ENCODE data around the gene GMDS.

The GMDS gene

DNA sequence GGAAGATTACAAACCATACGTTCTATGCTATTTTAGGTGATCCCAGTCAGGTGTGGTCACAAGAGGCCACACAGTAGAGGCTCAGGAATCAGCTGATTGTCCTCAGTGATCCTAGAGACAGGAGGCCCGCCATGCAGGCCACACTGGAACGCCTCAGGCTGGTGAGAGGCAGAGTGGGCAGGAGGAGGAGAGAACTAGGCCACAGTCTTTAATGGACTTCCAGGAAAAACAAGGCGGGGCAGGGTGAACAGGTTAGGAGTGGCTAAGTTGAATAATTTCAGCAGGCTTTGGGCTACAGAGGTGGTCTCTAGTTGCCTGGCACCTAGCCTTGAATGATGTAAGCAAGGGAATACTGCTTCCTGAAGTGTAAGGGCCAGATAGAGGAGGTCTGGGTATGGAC lies 101.2 kb downstream of the GMDS start:
- Histone ChIP-seq H3K27me3 (ENCODE audit: insufficient read depth, low read length, poor library complexity) (no peaks in the 10 kb centered on the region), H3K4me2 (ENCODE audit: insufficient read depth, low read length) (no peak overlapping the region), H3K36me3 (ENCODE audit: insufficient read depth, low read length) (no peaks in the 10 kb centered on the region), H2AFZ (ENCODE audit: low read depth, low read length) (no peak overlapping the region), H3K4me3 (ENCODE audit: low read depth in 1 of 2, low read length in 2 of 2) (no peak overlapping the region), H3K4me1 (ENCODE audit: insufficient read depth, low read length) (no peaks in the 10 kb centered on the region), H4K20me1 (ENCODE audit: insufficient read depth, low read length) (peaks cover 36% of the 10 kb centered on the region; the same call in 1 of the 2 replicates), H3K27ac (ENCODE audit: low read length) (no peak overlapping the region), H3K9ac (ENCODE audit: low read depth, low read length) (no peak overlapping the region), H3K9me3 (ENCODE audit: insufficient read depth, low read length, severe bottlenecking) (no peaks in the 10 kb centered on the region), H3K79me2 (ENCODE audit: insufficient read depth, low read length) (no peaks in the 10 kb centered on the region; the same call in 1 of the 2 replicates)
- DNase-seq (no peak), ATAC-seq (ENCODE audit: insufficient read depth, low read depth) (no peak)
- no peak for TF ChIP-seq EZH2 (IDR thresholded peaks at IDR 0.05; ENCODE audit: borderline replicate concordance, low read depth, low read length, severe bottlenecking)
- TF ChIP-seq, protein P1, sequence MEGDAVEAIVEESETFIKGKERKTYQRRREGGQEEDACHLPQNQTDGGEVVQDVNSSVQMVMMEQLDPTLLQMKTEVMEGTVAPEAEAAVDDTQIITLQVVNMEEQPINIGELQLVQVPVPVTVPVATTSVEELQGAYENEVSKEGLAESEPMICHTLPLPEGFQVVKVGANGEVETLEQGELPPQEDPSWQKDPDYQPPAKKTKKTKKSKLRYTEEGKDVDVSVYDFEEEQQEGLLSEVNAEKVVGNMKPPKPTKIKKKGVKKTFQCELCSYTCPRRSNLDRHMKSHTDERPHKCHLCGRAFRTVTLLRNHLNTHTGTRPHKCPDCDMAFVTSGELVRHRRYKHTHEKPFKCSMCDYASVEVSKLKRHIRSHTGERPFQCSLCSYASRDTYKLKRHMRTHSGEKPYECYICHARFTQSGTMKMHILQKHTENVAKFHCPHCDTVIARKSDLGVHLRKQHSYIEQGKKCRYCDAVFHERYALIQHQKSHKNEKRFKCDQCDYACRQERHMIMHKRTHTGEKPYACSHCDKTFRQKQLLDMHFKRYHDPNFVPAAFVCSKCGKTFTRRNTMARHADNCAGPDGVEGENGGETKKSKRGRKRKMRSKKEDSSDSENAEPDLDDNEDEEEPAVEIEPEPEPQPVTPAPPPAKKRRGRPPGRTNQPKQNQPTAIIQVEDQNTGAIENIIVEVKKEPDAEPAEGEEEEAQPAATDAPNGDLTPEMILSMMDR (IDR thresholded peaks at IDR 0.05; ENCODE audit: borderline replicate concordance, extremely low read depth, low read length, poor library complexity, severe bottlenecking) = no peak

- no peaks in the 10 kb centered on the region for H3K9me3 ChIP-seq (ENCODE audit: insufficient read depth, low read length, severe bottlenecking)
- H3K27me3 ChIP-seq (ENCODE audit: insufficient read depth, low read length, poor library complexity) = no peaks in the 10 kb centered on the region
- H2AFZ ChIP-seq (ENCODE audit: low read depth, low read length) = no peak overlapping the region
- DNase-seq (no peak), ATAC-seq (ENCODE audit: insufficient read depth, low read depth) (no peak)
- no peaks in the 10 kb centered on the region for H3K36me3 ChIP-seq (ENCODE audit: insufficient read depth, low read length)
- no peaks in the 10 kb centered on the region; the same call in 1 of the 2 replicates for H3K79me2 ChIP-seq (ENCODE audit: insufficient read depth, low read length)
- TF ChIP-seq, protein P1 (IDR thresholded peaks at IDR 0.05; ENCODE audit: borderline replicate concordance, extremely low read depth, low read length, poor library complexity, severe bottlenecking) = no peak
- TF ChIP-seq EZH2 (IDR thresholded peaks at IDR 0.05; ENCODE audit: borderline replicate concordance, low read depth, low read length, severe bottlenecking) = no peak
- H3K4me2 ChIP-seq (ENCODE audit: insufficient read depth, low read length) = no peak overlapping the region
- H4K20me1 ChIP-seq (ENCODE audit: insufficient read depth, low read length) = peaks cover 36% of the 10 kb centered on the region; the same call in 1 of the 2 replicates
- H3K27ac ChIP-seq (ENCODE audit: low read length) = no peak overlapping the region
- H3K4me1 ChIP-seq (ENCODE audit: insufficient read depth, low read length) = no peaks in the 10 kb centered on the region
- no peak overlapping the region for H3K9ac ChIP-seq (ENCODE audit: low read depth, low read length)
- no peak overlapping the region for H3K4me3 ChIP-seq (ENCODE audit: low read depth in 1 of 2, low read length in 2 of 2)
Measured at GRCh38 chr6:2141644-2142290, 103.6 kb downstream of the GMDS start.

DNA sequence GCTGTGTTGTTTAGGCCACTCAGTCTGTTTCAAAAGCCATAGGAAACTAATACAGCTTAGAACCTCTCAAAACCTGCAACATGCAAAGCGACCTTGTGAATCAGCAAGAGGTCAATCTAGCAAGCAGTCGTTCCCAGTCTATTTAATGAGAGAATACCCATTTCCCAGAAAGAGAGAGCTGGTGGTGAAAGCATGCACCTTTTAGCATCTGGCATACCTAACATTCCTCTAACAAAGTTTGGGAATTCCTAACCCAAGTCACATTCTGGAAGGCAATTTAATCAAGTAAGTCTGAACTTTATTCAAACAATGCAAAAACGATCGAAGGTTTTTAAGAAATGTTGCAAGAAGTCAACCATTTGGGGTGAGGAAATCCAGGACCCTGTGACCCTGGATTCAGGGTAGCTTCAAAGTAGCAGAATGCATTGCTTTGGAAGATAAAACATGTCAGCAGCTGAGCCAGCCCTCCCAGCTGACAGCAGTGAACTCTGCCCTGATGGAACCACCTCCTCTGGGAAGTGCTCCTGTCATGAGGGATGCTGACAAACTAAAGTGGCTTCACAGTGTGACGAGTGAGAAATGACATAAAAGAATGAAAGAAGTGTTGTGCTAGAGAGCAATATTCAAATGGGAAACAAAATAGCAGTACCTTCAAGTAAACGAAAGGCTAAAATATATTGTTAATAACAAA lies 104.8 kb downstream of the GMDS start:
- Histone ChIP-seq H3K4me1 (ENCODE audit: insufficient read depth, low read length) (no peaks in the 10 kb centered on the region), H3K79me2 (ENCODE audit: insufficient read depth, low read length) (no peaks in the 10 kb centered on the region; the same call in 1 of the 2 replicates), H3K36me3 (ENCODE audit: insufficient read depth, low read length) (no peaks in the 10 kb centered on the region), H3K27me3 (ENCODE audit: insufficient read depth, low read length, poor library complexity) (no peaks in the 10 kb centered on the region), H3K9me3 (ENCODE audit: insufficient read depth, low read length, severe bottlenecking) (no peaks in the 10 kb centered on the region), H3K27ac (ENCODE audit: low read length) (no peak overlapping the region), H3K4me3 (ENCODE audit: low read depth in 1 of 2, low read length in 2 of 2) (no peak overlapping the region), H2AFZ (ENCODE audit: low read depth, low read length) (no peak overlapping the region), H4K20me1 (ENCODE audit: insufficient read depth, low read length) (peaks cover 36% of the 10 kb centered on the region; the same call in 1 of the 2 replicates), H3K4me2 (ENCODE audit: insufficient read depth, low read length) (no peak overlapping the region), H3K9ac (ENCODE audit: low read depth, low read length) (no peak overlapping the region)
- TF ChIP-seq, protein P1 (IDR thresholded peaks at IDR 0.05; ENCODE audit: borderline replicate concordance, extremely low read depth, low read length, poor library complexity, severe bottlenecking) = no peak
- no peak for TF ChIP-seq EZH2 (IDR thresholded peaks at IDR 0.05; ENCODE audit: borderline replicate concordance, low read depth, low read length, severe bottlenecking)
- DNase-seq (no peak), ATAC-seq (ENCODE audit: insufficient read depth, low read depth) (no peak)

Data from DND-41 (cell line).